ENCODE measurements around the gene YAF2.

The YAF2 gene, protein sequence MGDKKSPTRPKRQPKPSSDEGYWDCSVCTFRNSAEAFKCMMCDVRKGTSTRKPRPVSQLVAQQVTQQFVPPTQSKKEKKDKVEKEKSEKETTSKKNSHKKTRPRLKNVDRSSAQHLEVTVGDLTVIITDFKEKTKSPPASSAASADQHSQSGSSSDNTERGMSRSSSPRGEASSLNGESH

DNA sequence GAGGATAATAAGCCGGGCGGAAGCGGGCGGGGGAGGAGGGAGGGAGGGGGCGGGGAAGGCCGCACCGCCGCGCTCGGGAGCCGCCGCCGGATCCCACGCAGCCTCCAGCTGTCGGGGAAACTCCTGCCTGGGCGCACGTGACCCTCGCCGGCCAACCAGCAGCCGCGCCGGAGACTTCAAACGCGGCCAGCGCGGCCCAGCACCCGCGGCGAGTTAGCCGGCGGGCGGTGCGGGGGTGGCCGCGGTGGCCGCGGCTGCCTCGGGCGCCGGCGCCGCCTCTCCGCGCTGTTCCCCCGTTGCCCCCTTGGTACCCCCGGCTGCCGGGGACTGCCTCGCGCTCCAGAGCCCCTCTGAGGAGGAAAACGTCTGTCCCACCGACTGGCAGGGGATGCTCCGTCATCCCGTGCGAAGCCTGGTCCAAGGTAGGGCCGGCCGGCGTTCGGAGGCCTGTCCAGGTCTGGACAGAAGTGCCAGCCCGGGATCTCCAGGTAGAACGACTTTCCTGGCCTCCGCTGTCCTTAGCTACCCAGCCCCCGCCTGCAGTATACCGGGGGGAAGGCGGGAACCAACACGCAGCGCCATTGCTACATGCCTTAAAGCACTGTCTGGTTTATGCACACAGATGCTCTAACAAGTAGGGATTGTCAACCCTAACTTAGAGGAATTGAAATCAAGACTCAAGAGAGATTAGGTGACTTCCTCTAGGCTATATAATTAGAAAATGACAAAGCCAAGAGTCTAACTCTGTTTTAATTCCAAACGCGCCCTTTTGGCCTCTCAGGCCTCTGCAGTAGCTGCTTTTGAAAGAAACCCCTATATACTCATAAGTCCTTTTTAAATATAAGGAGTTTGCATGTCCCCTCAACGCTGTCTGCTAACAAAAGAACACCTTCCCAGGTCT is at the start of gene YAF2:
YAF2 (minus strand) TSS at position 9 of the 901 bp plus-strand sequence. CDS start 68 bp downstream, outside the sequence.
- peak; percentile 91 for DNase-seq (ENCODE audit: low spot score)
- peak within 1 kb of the TSS; percentile 95 to 98 for H3K27ac ChIP-seq
- TF ChIP-seq, protein P1, sequence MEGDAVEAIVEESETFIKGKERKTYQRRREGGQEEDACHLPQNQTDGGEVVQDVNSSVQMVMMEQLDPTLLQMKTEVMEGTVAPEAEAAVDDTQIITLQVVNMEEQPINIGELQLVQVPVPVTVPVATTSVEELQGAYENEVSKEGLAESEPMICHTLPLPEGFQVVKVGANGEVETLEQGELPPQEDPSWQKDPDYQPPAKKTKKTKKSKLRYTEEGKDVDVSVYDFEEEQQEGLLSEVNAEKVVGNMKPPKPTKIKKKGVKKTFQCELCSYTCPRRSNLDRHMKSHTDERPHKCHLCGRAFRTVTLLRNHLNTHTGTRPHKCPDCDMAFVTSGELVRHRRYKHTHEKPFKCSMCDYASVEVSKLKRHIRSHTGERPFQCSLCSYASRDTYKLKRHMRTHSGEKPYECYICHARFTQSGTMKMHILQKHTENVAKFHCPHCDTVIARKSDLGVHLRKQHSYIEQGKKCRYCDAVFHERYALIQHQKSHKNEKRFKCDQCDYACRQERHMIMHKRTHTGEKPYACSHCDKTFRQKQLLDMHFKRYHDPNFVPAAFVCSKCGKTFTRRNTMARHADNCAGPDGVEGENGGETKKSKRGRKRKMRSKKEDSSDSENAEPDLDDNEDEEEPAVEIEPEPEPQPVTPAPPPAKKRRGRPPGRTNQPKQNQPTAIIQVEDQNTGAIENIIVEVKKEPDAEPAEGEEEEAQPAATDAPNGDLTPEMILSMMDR (IDR thresholded peaks at IDR 0.05), result no peak
- H3K4me3 ChIP-seq, result peak within 1 kb of the TSS; percentile 89

- no peak for DNase-seq (ENCODE audit: low spot score)
- H3K27ac ChIP-seq, result no peak overlapping the region
- TF ChIP-seq, protein P1 (IDR thresholded peaks at IDR 0.05), result no peak
- H3K4me3 ChIP-seq, result no peak overlapping the region
Observed at GRCh38 chr12:42286741-42287140, 48.7 kb upstream of the YAF2 start.

DNA sequence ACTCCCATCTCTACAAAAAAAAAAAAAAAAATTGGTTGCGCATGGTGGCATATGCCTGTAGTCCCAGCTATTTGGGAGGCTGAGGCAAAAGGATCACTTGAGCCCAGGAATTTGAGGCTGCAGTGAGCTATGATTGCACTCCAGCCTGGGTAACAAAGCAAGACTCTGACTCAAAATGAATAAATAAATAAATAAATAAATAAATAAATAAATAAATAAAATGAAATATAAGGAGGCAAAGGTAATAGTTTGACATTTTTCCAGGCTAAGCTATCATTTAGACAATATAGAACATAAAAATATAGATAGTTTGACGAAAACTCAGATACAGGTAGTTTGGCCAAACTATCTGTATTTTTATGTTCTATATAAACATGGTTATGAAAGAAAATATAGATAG is 47.4 kb upstream of the YAF2 start:
- DNase-seq (ENCODE audit: low spot score), result no peak
- Histone ChIP-seq H3K27ac (no peak overlapping the region), H3K4me3 (no peak overlapping the region)
- TF ChIP-seq, protein P1 (IDR thresholded peaks at IDR 0.05), result no peak

- no peak for DNase-seq (ENCODE audit: low spot score)
- Histone ChIP-seq H3K27ac (no peak overlapping the region), H3K4me3 (no peak overlapping the region)
- TF ChIP-seq, protein P1 (IDR thresholded peaks at IDR 0.05), result no peak
Observed at GRCh38 chr12:42284876-42285275, 46.8 kb upstream of the YAF2 start.

DNA sequence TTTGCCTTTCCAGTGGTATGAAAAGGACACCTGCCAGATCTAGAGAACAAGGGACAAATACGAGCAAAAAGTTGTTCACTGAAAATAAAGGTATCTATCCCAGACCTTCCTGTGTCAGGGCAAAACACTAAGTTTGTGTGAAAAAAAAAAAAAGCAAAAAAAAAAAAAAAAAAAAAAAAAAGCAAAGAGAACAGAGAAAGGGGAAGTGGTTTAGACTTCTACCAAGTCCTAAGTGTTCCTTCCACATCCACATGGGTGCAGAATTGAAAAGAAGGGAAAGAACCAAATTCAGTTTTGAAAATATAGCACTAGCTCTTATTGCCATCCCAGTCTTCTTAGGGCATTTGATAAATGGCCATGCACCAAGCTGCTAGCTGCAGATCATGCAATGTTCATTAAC is 46.1 kb upstream of the YAF2 start:
- Histone ChIP-seq H3K4me3 (no peak overlapping the region), H3K27ac (no peak overlapping the region)
- TF ChIP-seq, protein P1 (IDR thresholded peaks at IDR 0.05), result no peak
- DNase-seq (ENCODE audit: low spot score), result no peak

DNA sequence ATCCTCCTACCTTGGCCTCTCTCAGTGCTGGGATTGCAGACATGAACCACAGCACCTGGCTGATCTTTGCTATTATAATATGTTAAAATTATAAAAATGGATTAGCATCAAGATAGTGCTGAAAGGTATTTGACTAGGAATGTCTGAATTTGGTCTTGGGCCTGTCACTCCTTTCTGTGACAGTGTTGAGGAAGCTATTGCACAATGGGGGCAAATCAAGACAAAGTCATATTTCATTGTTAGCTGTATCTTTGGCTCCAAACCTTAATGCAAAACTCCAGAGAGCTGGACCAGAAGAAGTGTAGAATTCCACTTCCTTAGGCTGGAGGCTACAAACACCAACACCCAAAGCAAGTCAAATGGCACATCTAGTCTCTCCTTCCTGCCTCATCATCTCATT is 45.7 kb upstream of the YAF2 start:
- TF ChIP-seq, protein P1 (IDR thresholded peaks at IDR 0.05), result no peak
- Histone ChIP-seq H3K27ac (no peak overlapping the region), H3K4me3 (no peak overlapping the region)
- DNase-seq (ENCODE audit: low spot score), result no peak
